ENCODE results near the gene CYP46A1.

DNA sequence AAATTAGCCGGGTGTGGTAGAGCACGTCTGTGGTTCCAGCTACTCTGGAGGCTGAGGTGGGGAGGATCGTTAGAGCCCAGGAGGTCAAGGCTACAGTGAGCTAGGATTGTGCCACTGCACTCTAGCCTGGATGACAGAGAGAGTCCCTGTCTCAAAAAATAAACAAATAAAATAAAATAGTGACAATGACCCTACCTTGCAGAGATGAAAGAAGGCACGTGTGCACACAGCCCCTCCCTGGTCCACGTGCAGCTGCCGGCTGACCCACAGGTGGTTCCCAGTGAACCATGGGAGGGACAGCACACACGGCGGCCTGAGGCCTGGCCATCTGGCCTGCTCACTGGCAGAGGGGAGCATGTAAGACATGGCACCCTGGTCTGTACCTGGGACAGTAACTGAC is 34.5 kb upstream of the CYP46A1 start:
- TF ChIP-seq, protein P1, sequence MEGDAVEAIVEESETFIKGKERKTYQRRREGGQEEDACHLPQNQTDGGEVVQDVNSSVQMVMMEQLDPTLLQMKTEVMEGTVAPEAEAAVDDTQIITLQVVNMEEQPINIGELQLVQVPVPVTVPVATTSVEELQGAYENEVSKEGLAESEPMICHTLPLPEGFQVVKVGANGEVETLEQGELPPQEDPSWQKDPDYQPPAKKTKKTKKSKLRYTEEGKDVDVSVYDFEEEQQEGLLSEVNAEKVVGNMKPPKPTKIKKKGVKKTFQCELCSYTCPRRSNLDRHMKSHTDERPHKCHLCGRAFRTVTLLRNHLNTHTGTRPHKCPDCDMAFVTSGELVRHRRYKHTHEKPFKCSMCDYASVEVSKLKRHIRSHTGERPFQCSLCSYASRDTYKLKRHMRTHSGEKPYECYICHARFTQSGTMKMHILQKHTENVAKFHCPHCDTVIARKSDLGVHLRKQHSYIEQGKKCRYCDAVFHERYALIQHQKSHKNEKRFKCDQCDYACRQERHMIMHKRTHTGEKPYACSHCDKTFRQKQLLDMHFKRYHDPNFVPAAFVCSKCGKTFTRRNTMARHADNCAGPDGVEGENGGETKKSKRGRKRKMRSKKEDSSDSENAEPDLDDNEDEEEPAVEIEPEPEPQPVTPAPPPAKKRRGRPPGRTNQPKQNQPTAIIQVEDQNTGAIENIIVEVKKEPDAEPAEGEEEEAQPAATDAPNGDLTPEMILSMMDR (IDR thresholded peaks at IDR 0.05; ENCODE audit: low read length) = no peak
- TF ChIP-seq EZH2 (IDR thresholded peaks at IDR 0.05; ENCODE audit: borderline replicate concordance, low read length) = no peak
